Hematopoietic multipotent progenitor cell treated with erythropoietin and hydrocortisone succinate and interleukin-3 and kit ligand, for 6 days (in vitro differentiated cells): ENCODE results near the gene LILRA6.
"Not testable (repeated sequence)": the region's sequence is repeated elsewhere in the genome, so short reads cannot be mapped to it uniquely, and the experiment has no call there.

Experiments
- DNase-seq: peaks from one replicate; pipeline ENCODE4 v3.0.0-alpha.2; 2015

Gene LILRA6

GRCh38 chr19:54206831-54207177, 35.8 kb downstream of the LILRA6 start:
- no peak for DNase-seq

- DNase-seq: no peak
Measured at GRCh38 chr19:54206030-54206830, 36.4 kb downstream of the LILRA6 start.

- no peak for DNase-seq
Measured at GRCh38 chr19:54204767-54205468, 37.7 kb downstream of the LILRA6 start.

DNA sequence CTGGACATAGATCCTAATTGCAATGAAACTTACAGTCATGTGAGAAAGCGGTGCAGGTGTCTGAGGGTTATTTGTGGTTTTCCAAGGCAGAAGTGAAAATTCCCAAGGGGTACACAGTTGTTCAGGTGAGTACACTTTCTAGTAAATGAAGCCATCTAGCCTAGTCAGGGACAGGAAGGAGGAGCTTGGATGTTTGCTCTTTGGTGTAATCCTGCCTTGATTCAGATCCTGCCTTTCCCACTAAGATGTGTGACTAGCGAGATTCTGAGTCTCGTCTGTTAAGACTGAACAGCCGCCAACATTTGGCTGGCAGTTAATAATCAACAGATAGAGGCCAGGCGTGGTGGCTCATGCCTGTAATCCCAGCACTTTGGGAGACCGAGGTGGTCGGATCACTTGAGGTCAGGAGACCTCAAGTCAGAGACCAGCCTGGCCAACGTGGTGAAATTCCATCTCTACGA, 39.4 kb downstream of the LILRA6 start:
- no peak for DNase-seq

DNA sequence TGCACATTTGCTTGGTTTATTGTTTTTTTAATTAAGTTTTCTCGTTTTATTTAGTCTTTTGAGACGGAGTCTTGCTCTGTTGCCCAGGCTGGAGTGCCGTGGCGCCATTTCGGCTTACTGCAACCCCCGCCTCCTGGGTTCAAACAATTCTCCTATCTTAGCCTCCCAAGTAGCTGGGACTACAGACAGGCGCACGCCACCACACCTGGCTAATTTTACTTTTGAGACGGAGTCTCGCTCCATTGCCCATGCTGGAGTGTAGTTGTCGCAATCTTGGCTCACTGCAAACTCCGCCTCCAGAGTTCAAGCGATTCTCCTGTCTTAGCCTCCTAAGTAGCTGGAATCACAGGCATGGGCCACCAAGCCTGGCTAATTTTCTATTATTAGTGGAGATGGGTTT, 40.6 kb downstream of the LILRA6 start:
- DNase-seq: no peak

GRCh38 chr19:54201172-54201701, 41.4 kb downstream of the LILRA6 start:
- DNase-seq: no peak

GRCh38 chr19:54199401-54199800, 43.2 kb downstream of the LILRA6 start:
- no peak for DNase-seq

DNA sequence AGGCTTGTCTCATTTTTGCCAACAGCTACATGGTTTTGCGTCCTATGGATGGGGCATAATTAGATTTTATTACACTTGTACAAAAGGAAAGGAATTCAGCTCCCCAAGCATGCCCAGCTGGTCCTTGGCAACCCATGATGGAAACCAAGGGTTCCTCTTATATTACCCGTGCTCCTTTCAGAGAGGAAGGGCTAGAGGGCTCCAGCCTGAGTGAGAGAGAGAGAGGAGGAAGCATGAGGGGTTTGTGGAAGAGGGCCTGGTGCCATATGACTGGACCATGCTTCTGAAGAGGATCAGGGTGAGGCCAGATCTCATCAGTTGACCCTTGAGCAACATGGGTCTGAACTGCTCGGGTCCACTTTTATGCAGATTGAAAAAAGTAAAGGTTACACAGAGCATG, 45.5 kb downstream of the LILRA6 start:
- no peak for DNase-seq

GRCh38 chr19:54196536-54196935, 46.1 kb downstream of the LILRA6 start:
- no peak for DNase-seq

GRCh38 chr19:54194463-54194862, 48.1 kb downstream of the LILRA6 start:
- DNase-seq: not testable (repeated sequence)

DNA sequence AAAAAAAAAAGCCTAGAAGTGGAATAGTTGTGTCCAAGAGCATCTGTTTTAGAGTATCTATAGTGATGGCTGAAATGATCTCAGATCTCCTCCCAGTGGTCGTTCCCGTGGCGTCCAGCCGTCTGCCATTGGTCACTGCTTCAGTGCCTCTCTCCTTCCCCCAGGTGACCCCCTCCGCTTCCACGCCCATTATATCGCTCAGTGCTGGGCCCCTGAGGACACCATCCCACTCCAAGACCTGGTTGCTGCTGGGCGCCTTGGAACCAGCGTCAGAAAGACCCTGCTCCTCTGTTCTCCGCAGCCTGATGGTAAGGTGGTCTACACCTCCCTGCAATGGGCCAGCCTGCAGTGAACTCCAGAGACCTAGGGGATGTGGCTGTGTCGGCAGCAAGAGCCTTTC, 49.6 kb downstream of the LILRA6 start:
- DNase-seq: no peak

DNA sequence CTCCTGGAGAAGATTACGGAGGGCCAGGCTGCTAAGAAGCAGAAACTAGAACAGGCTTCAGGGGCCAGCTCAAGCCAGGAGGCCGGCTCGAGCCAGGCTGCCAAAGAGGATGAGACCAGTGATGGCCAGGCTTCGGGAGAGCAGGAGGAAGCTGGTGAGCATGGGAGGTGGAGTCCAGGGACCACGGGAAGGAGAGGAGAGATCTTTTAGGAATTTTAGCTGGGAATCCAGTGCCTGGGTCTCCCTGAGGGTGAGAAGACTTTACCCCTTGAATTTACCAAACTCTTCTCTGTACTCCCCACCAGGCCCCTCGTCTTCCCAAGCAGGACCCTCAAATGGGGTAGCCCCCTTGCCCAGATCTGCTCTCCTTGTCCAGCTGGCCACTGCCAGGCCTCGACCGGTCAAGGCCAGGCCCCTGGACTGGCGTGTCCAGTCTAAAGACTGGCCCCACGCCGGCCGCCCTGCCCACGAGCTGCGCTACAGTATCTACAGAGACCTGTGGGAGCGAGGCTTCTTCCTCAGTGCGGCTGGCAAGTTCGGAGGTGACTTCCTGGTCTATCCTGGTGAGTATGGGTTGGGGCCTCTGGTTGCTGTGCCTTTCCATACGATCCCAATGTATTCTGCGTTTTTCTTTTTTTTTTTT, 50.7 kb downstream of the LILRA6 start:
- no peak for DNase-seq

GRCh38 chr19:54191011-54191810, 51.4 kb downstream of the LILRA6 start, which contains the start of gene TSEN34:
Gene TSEN34, plus strand, starts transcription at chr19:54191308. Its CDS starts 57 bp downstream, at chr19:54191365.
- DNase-seq: peak; percentile 90

DNA sequence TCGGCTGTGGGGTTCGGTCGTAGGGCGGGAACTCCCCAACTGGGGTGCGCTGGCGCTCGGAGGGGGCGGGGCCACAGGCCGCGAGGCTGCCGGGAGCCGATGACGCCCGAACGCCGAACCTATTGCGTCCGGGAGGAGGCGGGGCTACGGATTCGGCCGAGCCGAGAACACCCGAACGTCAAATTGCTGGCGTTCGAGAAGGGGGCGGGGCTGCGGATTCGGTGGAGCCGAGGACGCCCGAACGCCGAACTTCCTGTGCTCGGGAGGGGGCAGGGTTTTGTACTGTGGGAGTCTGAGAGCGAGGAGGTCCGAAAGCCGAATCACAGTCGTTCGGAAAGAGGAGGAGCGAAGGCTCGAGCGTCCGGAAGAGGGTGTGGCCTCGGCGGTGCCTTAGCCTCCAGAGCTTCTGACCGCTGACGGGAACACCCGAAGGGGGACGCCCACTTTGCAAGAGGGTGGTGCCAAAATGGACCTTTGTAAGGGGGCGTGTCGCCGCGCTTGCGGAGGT, 52.0 kb downstream of the LILRA6 start:
- peak; percentile 100 for DNase-seq

- DNase-seq: peak; percentile 100
Measured at GRCh38 chr19:54189735-54190502, 52.7 kb downstream of the LILRA6 start.

DNA sequence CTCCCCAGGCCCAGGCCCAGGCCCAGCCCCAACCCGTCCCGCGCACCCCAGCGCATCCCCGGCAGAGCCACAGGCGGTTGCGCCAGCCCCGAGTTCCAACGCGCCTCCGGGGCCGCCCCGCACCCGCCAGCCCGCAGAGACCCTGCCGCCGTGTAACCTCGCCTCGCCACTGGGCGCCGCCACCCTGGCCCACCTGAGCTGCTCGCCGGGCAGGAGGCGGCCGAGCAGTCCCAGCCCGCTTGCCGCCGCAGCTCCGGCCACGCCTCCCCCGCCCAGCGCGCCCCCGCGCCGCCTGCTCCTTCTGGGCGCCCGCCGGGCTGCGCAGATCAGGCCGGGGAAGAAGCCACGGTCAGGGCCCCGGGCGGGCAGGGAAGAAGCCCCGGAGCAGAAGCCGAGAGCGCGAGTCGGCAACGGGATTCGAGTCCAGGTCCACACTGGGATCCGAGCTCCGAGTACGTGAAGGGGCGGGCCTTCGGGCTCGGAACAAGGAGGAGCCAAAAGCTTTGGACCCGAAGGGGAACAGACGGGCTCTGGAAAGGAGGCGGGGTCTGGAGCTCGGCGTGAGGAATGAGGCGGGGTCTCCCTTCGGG, 53.4 kb downstream of the LILRA6 start, which contains the start of gene MBOAT7:
MBOAT7 (minus strand) TSS at position 436 of the 590 bp plus-strand sequence. CDS start 1,072 bp downstream, outside the sequence.
- DNase-seq: no peak

GRCh38 chr19:54188215-54188871, 54.2 kb downstream of the LILRA6 start:
- peak; percentile 92 for DNase-seq

GRCh38 chr19:54186934-54187381, 55.6 kb downstream of the LILRA6 start:
- DNase-seq: no peak
